HepG2 (cell line): ENCODE measurements around the gene TAGAP. TPM values are rescaled to one million over a fixed set of nuclear protein-coding genes. Genes with fewer than 3 reads are reported as not detected.

Source experiments
- CEBPZ ChIP-seq: IDR thresholded peaks from 2 replicates; pipeline ENCODE4 v1.6.1; 2012; ENCODE audit warnings: low read length, improper control_type of control experiment
- HNRNPL ChIP-seq: fragments of 200-400 bp; formaldehyde crosslinking; IDR thresholded peaks from 2 replicates; pipeline ENCODE4 v1.6.1; 2017; ENCODE audit warnings: mild to moderate bottlenecking, low read depth, low read length
- KDM5B ChIP-seq: sonication (generic); formaldehyde crosslinking; IDR thresholded peaks from 2 replicates; pipeline ENCODE4 v1.4.0; 2020; ENCODE audit warnings: missing genetic modification reagents, mild to moderate bottlenecking, borderline replicate concordance
- NCOA2 ChIP-seq: sonication (generic); formaldehyde crosslinking; IDR thresholded peaks from 2 replicates; pipeline ENCODE4 v1.8.0; 2022; ENCODE audit warnings: inconsistent platforms
- SAFB2 ChIP-seq: sonication (generic); formaldehyde crosslinking; IDR thresholded peaks from 2 replicates; pipeline ENCODE4 v1.5.1; 2020; ENCODE audit warnings: missing genetic modification reagents, low read depth, mild to moderate bottlenecking, borderline replicate concordance
- ZFP36L1 ChIP-seq: sonication (generic); formaldehyde crosslinking; IDR thresholded peaks from 2 replicates; pipeline ENCODE4 v1.8.0; 2022; ENCODE audit warnings: mild to moderate bottlenecking, missing genetic modification reagents, moderate library complexity
- ZFX ChIP-seq: sonication (generic); formaldehyde crosslinking; IDR thresholded peaks from 2 replicates; pipeline ENCODE4 v1.4.0; 2020; ENCODE audit warnings: mild to moderate bottlenecking, low read depth, missing genetic modification reagents, moderate library complexity
- ZNF10 ChIP-seq: sonication (generic); formaldehyde crosslinking; IDR thresholded peaks from 2 replicates; pipeline ENCODE4 v1.4.0; 2020; ENCODE audit warnings: mild to moderate bottlenecking, low read depth, missing genetic modification reagents, borderline replicate concordance
- ZNF124 ChIP-seq: sonication (generic); formaldehyde crosslinking; IDR thresholded peaks from 2 replicates; pipeline ENCODE4 v1.4.0; 2020; ENCODE audit warnings: missing genetic modification reagents
- ZNF225 ChIP-seq: sonication (generic); formaldehyde crosslinking; IDR thresholded peaks from 2 replicates; pipeline ENCODE4 v1.4.0; 2020; ENCODE audit warnings: mild to moderate bottlenecking, missing genetic modification reagents
- ZNF264 ChIP-seq: sonication (generic); formaldehyde crosslinking; IDR thresholded peaks from 2 replicates; pipeline ENCODE4 v1.4.0; 2020; ENCODE audit warnings: missing genetic modification reagents
- ZSCAN22 ChIP-seq: sonication (generic); formaldehyde crosslinking; IDR thresholded peaks from 2 replicates; pipeline ENCODE4 v1.4.0; 2020; ENCODE audit warnings: mild to moderate bottlenecking, missing genetic modification reagents
- polyA plus RNA-seq, 8 experiments: library from polyadenylated mRNA; depleted of rRNA in 3 of 8; stranded (reverse) in 7 of 8; unstranded in 1 of 8; fragments of >200 nt; fragmentation: Illumina TruSeq in 4 of 8; extraction: Trizol in 4 of 8; gene quantifications; 2 replicates each; pipeline versions ENCODE4 v1.2.1 to v1.2.3, GENCODE V29; 2011 to 2016; ENCODE audit warnings: low read depth in 4 of 8, missing spikeins in 1 of 8, mixed read lengths in 1 of 8; ENCODE audit not compliant: insufficient read depth in 1 of 8
- total RNA-seq, 5 experiments: library from RNA; depleted of rRNA; stranded (reverse); fragments of >200 nt; fragmentation: Illumina TruSeq; extraction: Trizol; gene quantifications; 2 replicates each; pipeline ENCODE4 v1.2.3, GENCODE V29; 2016; ENCODE audit warnings: low read depth in 1 of 5
- TF ChIP-seq, protein P1 (sequence below): sonication (generic); formaldehyde crosslinking; IDR thresholded peaks from 2 replicates; pipeline ENCODE4 v1.5.0; 2020; ENCODE audit warnings: missing genetic modification reagents, mild to moderate bottlenecking, borderline replicate concordance
- TF ChIP-seq, protein P2 (sequence below): sonication (generic); formaldehyde crosslinking; IDR thresholded peaks from 2 replicates; pipeline ENCODE4 v1.8.1; 2022; ENCODE audit warnings: mild to moderate bottlenecking, missing genetic modification reagents
- TF ChIP-seq, protein P3 (sequence below): sonication (generic); formaldehyde crosslinking; IDR thresholded peaks from 2 replicates; pipeline ENCODE4 v1.4.0; 2020; ENCODE audit warnings: missing genetic modification reagents
- TF ChIP-seq, protein P4 (sequence below): sonication (generic); formaldehyde crosslinking; IDR thresholded peaks from 2 replicates; pipeline ENCODE4 v1.4.0; 2020; ENCODE audit warnings: missing genetic modification reagents
- TF ChIP-seq, protein P5 (sequence below): sonication (generic); formaldehyde crosslinking; IDR thresholded peaks from 2 replicates; pipeline ENCODE4 v1.8.0; 2022; ENCODE audit warnings: missing genetic modification reagents, mild to moderate bottlenecking, borderline replicate concordance
- TF ChIP-seq, protein P6 (sequence below): sonication (generic); formaldehyde crosslinking; IDR thresholded peaks from 2 replicates; pipeline ENCODE4 v1.4.0; 2020; ENCODE audit warnings: missing genetic modification reagents

TAGAP gene
- total and polyA plus RNA-seq, 2 of the 13 experiments (the other 11 are each of a cell fraction or from before 2014, with no cell fraction given), result not detected

GRCh38 chr6:158999666-159000403 is 45.0 kb downstream of the TAGAP start, which contains the start of gene RSPH3 (continued):
- TF ChIP-seq ZNF264 (peak; percentile 86), CEBPZ (no peak), ZFX (peak; percentile 100), ZNF225 (peak; percentile 90), ZNF10 (CRISPR knock-in tag) (no peak), NCOA2 (CRISPR knock-in tag) (peak; percentile 61), ZSCAN22 (peak; percentile 76; the same call in 1 of the 2 replicates), SAFB2 (CRISPR knock-in tag) (peak; percentile 99), KDM5B (peak; percentile 99), ZFP36L1 (CRISPR knock-in tag) (peak; percentile 99), HNRNPL (peak; percentile 93), ZNF124 (CRISPR knock-in tag) (peak; percentile 94)
- TF ChIP-seq, protein P1, sequence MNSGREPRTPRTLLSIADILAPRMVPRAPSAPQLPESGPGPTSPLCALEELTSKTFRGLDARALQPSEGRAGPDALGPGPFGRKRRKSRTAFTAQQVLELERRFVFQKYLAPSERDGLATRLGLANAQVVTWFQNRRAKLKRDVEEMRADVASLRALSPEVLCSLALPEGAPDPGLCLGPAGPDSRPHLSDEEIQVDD (CRISPR knock-in tag), result peak; percentile 99
- TF ChIP-seq, protein P2, sequence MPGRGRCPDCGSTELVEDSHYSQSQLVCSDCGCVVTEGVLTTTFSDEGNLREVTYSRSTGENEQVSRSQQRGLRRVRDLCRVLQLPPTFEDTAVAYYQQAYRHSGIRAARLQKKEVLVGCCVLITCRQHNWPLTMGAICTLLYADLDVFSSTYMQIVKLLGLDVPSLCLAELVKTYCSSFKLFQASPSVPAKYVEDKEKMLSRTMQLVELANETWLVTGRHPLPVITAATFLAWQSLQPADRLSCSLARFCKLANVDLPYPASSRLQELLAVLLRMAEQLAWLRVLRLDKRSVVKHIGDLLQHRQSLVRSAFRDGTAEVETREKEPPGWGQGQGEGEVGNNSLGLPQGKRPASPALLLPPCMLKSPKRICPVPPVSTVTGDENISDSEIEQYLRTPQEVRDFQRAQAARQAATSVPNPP (CRISPR knock-in tag), result peak; percentile 88
- TF ChIP-seq, protein P3, sequence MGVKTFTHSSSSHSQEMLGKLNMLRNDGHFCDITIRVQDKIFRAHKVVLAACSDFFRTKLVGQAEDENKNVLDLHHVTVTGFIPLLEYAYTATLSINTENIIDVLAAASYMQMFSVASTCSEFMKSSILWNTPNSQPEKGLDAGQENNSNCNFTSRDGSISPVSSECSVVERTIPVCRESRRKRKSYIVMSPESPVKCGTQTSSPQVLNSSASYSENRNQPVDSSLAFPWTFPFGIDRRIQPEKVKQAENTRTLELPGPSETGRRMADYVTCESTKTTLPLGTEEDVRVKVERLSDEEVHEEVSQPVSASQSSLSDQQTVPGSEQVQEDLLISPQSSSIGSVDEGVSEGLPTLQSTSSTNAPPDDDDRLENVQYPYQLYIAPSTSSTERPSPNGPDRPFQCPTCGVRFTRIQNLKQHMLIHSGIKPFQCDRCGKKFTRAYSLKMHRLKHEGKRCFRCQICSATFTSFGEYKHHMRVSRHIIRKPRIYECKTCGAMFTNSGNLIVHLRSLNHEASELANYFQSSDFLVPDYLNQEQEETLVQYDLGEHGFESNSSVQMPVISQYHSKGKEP (CRISPR knock-in tag), result 0 out of 2 replicates have a peak, but pooled peaks have one; percentile 74
- TF ChIP-seq, protein P4, sequence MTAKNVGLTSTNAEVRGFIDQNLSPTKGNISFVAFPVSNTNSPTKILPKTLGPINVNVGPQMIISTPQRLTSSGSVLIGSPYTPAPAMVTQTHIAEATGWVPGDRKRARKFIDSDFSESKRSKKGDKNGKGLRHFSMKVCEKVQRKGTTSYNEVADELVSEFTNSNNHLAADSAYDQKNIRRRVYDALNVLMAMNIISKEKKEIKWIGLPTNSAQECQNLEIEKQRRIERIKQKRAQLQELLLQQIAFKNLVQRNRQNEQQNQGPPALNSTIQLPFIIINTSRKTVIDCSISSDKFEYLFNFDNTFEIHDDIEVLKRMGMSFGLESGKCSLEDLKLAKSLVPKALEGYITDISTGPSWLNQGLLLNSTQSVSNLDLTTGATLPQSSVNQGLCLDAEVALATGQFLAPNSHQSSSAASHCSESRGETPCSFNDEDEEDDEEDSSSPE (CRISPR knock-in tag), result peak; percentile 96
- TF ChIP-seq, protein P5, sequence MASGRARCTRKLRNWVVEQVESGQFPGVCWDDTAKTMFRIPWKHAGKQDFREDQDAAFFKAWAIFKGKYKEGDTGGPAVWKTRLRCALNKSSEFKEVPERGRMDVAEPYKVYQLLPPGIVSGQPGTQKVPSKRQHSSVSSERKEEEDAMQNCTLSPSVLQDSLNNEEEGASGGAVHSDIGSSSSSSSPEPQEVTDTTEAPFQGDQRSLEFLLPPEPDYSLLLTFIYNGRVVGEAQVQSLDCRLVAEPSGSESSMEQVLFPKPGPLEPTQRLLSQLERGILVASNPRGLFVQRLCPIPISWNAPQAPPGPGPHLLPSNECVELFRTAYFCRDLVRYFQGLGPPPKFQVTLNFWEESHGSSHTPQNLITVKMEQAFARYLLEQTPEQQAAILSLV (CRISPR knock-in tag), result peak; percentile 97
- TF ChIP-seq, protein P6, sequence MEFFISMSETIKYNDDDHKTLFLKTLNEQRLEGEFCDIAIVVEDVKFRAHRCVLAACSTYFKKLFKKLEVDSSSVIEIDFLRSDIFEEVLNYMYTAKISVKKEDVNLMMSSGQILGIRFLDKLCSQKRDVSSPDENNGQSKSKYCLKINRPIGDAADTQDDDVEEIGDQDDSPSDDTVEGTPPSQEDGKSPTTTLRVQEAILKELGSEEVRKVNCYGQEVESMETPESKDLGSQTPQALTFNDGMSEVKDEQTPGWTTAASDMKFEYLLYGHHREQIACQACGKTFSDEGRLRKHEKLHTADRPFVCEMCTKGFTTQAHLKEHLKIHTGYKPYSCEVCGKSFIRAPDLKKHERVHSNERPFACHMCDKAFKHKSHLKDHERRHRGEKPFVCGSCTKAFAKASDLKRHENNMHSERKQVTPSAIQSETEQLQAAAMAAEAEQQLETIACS (CRISPR knock-in tag), result peak; percentile 48; the same call in 1 of the 2 replicates
